Measurements from ENCODE around the gene CMSS1.

GRCh38 chr3:99958222-99958912, 140.7 kb downstream of the CMSS1 start:
- TF ChIP-seq TARDBP (IDR thresholded peaks at IDR 0.05) (no peak), PKNOX1 (IDR thresholded peaks at IDR 0.05) (no peak), SP1 (IDR thresholded peaks at IDR 0.05) (no peak), FOXA1 (IDR thresholded peaks at IDR 0.05) (no peak), ZNF384 (IDR thresholded peaks at IDR 0.05) (no peak), SUZ12 (IDR thresholded peaks at IDR 0.05) (no peak), BHLHE40 (IDR thresholded peaks at IDR 0.05; ENCODE audit: borderline replicate concordance) (no peak), FOXK2 (IDR thresholded peaks at IDR 0.05) (no peak), CTBP1 (IDR thresholded peaks at IDR 0.05; ENCODE audit: borderline replicate concordance) (no peak), FOXM1 (IDR thresholded peaks at IDR 0.05; ENCODE audit: borderline replicate concordance) (no peak), HDGF (IDR thresholded peaks at IDR 0.05; ENCODE audit: borderline replicate concordance) (no peak), ARNT (IDR thresholded peaks at IDR 0.05) (no peak)
